ENCODE measurements around the gene ALG14.
A peak's percentile ranks its signal among the peaks of the same experiment; 100 is the strongest.
"Not testable (repeated sequence)": the region's sequence is repeated elsewhere in the genome, so short reads cannot be mapped to it uniquely, and the experiment has no call there.

ALG14 gene

GRCh38 chr1:95072532-95073419, at the start of gene ALG14:
Gene ALG14 (minus strand): TSS chr1:95072951. CDS start chr1:95072898, 53 bp downstream.
- DNase-seq: peak; percentile 86 to 96 (median 92)

GRCh38 chr1:95122151-95122697, 49.5 kb upstream of the ALG14 start:
- DNase-seq: no peak

GRCh38 chr1:95119273-95119672, 46.5 kb upstream of the ALG14 start:
- no peak for DNase-seq

- DNase-seq: no peak
Measured at GRCh38 chr1:95118710-95119109, 46.0 kb upstream of the ALG14 start.

GRCh38 chr1:95118067-95118499, 45.3 kb upstream of the ALG14 start:
- DNase-seq: no peak

- DNase-seq: peak; percentile 10 to 63 (median 26)
Measured at GRCh38 chr1:95117207-95118066, 44.7 kb upstream of the ALG14 start, which contains the start of gene TLCD4. Gene TLCD4 (plus strand): TSS chr1:95117355. CDS start chr1:95143902, 26,547 bp downstream.

- DNase-seq: peak; percentile 5 to 47 (median 20)
Measured at GRCh38 chr1:95116580-95117206, 43.9 kb upstream of the ALG14 start.

- no peak for DNase-seq
Measured at GRCh38 chr1:95115708-95116137, 43.0 kb upstream of the ALG14 start.

GRCh38 chr1:95113684-95114083, 40.9 kb upstream of the ALG14 start:
- DNase-seq: no peak

GRCh38 chr1:95111014-95111413, 38.3 kb upstream of the ALG14 start:
- DNase-seq: no peak

GRCh38 chr1:95108792-95109191, 36.0 kb upstream of the ALG14 start:
- DNase-seq: no peak

GRCh38 chr1:95098196-95098595, 25.4 kb upstream of the ALG14 start:
- DNase-seq: no peak

GRCh38 chr1:95097426-95097825, 24.7 kb upstream of the ALG14 start:
- no peak for DNase-seq

GRCh38 chr1:95096218-95096841, 23.6 kb upstream of the ALG14 start:
- DNase-seq: no peak

GRCh38 chr1:95095833-95096217, 23.1 kb upstream of the ALG14 start:
- no peak for DNase-seq

- no peak for DNase-seq
Measured at GRCh38 chr1:95094923-95095322, 22.2 kb upstream of the ALG14 start.

- DNase-seq: no peak
Measured at GRCh38 chr1:95093296-95093695, 20.5 kb upstream of the ALG14 start.

GRCh38 chr1:95092891-95093290, 20.1 kb upstream of the ALG14 start:
- DNase-seq: not testable (repeated sequence)

GRCh38 chr1:95091290-95091689, 18.5 kb upstream of the ALG14 start:
- DNase-seq: not testable (repeated sequence)

GRCh38 chr1:95089650-95090287, 17.0 kb upstream of the ALG14 start:
- no peak for DNase-seq

- no peak for DNase-seq
Measured at GRCh38 chr1:95088303-95088702, 15.6 kb upstream of the ALG14 start.
